ENCODE results near the gene SAMD7.
A peak's percentile ranks its signal among the peaks of the same experiment; 100 is the strongest.

Gene SAMD7

DNA sequence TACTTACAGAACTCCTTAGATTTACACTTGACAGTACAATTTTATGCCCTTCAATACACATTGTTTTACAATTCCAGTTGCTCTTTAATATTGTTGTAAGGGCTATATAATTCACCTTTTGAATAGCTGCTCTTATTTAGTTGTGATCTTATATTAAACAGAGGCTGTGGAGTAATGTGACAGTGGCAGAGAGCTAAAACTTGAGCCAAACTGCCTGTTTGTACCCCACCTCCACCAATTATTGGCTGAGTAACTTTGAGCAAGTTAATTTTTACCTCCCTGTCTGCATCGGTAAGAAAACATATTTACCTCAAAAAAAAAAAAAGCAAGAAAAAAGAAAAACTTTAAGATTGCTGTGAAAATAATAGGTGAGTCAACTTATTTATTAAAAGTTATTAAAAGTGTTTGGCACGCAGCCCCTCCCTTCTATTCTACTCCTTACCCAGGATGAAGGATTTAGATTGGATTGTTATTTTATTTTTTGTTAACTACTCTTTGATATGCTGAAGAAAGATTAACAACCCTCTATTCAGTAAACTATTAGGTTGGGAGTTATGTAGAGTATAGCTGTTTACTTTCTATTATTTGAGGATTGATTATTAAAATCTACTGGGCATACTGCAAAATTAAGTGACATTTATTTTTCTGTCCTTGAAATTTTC lies 57.0 kb downstream of the SAMD7 start:
- Histone ChIP-seq H3F3A (ENCODE audit: insufficient read depth, low read length) (no peaks in the 10 kb centered on the region), H3K27me3 (ENCODE audit: insufficient read depth, low read length) (no peaks in the 10 kb centered on the region), H3K4me2 (ENCODE audit: low read length) (peak overlapping the region; percentile 91), H4K20me1 (ENCODE audit: insufficient read depth, low read length) (no peaks in the 10 kb centered on the region), H3K4me1 (ENCODE audit: insufficient read depth, low read length, severe bottlenecking) (peaks cover 84% of the 10 kb centered on the region), H3K79me2 (ENCODE audit: insufficient read depth, low read length) (peaks cover 72% of the 10 kb centered on the region), H3K9me3 (ENCODE audit: low read length) (peaks cover 9% of the 10 kb centered on the region; the same call in 1 of the 2 replicates), H3K9me2 (ENCODE audit: low read depth, low read length) (no peaks in the 10 kb centered on the region), H3K4me3 (ENCODE audit: low read depth, low read length, poor library complexity, severe bottlenecking) (peak overlapping the region; percentile 90), H3K27ac (ENCODE audit: low read depth, low read length, poor library complexity, severe bottlenecking) (peak overlapping the region; percentile 91), H3K9ac (ENCODE audit: low read length) (peak overlapping the region; percentile 81), H3K36me3 (ENCODE audit: insufficient read depth, low read length) (peaks cover 63% of the 10 kb centered on the region), H2AFZ (ENCODE audit: low read length) (no peak overlapping the region)
- TF ChIP-seq CTCF (IDR thresholded peaks at IDR 0.05; ENCODE audit: low read length) = no peak
- TF ChIP-seq EZH2 (IDR thresholded peaks at IDR 0.05; ENCODE audit: borderline replicate concordance, low read length) = no peak

DNA sequence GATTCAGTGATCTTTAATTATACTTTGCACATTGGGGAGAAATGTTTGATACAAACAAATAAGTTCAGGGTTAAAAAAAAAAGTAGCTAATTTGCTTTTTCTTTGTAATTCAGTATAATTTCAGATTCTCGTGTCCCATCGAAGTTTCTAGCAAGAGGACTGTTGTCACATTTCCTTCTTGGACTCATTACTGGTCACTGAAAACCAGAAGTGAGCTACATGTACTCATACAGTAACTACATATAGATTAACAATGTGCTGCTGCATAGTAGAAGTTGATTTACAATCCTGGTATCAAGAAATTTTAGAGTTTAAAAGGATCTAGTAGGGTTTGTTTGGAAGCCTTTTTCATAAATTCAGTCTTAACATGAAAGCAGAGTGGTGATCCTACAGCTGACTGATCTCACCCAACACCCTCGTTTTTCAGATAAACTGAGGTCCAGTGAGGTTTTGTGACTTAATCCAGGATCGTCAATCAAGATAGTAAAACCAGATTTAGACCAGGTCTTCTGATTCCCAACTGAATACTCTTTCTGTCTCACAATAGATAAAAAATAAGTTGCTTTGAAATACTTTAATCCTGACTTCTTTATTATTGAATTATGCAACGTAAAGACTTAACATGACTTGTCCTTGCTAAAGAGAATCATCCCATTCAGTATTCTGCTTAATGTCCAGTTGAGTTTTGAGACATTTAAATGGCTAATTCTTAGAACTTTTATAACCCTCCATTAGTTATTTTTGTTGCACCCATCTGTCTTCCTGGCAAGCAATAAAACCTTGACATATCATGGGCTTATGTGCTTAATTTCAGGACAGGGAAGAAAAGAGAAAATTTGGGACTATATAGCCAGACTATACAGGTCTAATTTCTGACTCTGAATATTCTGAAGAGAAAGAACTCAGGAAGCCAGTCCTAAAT lies 58.1 kb downstream of the SAMD7 start:
- Histone ChIP-seq H3K9me2 (ENCODE audit: low read depth, low read length) (no peaks in the 10 kb centered on the region), H3K36me3 (ENCODE audit: insufficient read depth, low read length) (peaks cover 72% of the 10 kb centered on the region), H3F3A (ENCODE audit: insufficient read depth, low read length) (no peaks in the 10 kb centered on the region), H3K27me3 (ENCODE audit: insufficient read depth, low read length) (no peaks in the 10 kb centered on the region), H3K9ac (ENCODE audit: low read length) (peak overlapping the region; percentile 81), H3K79me2 (ENCODE audit: insufficient read depth, low read length) (peaks cover 83% of the 10 kb centered on the region), H3K4me3 (ENCODE audit: low read depth, low read length, poor library complexity, severe bottlenecking) (peak overlapping the region; percentile 90), H2AFZ (ENCODE audit: low read length) (no peak overlapping the region), H3K4me1 (ENCODE audit: insufficient read depth, low read length, severe bottlenecking) (peaks cover 84% of the 10 kb centered on the region), H4K20me1 (ENCODE audit: insufficient read depth, low read length) (0 out of 2 replicates have a peak, but pooled peaks cover 3% of the 10 kb centered on the region), H3K27ac (ENCODE audit: low read depth, low read length, poor library complexity, severe bottlenecking) (peak overlapping the region; percentile 91), H3K4me2 (ENCODE audit: low read length) (peak overlapping the region; percentile 91), H3K9me3 (ENCODE audit: low read length) (peaks cover 5% of the 10 kb centered on the region; the same call in 1 of the 2 replicates)
- TF ChIP-seq CTCF (IDR thresholded peaks at IDR 0.05; ENCODE audit: low read length) = no peak
- no peak for TF ChIP-seq EZH2 (IDR thresholded peaks at IDR 0.05; ENCODE audit: borderline replicate concordance, low read length)

DNA sequence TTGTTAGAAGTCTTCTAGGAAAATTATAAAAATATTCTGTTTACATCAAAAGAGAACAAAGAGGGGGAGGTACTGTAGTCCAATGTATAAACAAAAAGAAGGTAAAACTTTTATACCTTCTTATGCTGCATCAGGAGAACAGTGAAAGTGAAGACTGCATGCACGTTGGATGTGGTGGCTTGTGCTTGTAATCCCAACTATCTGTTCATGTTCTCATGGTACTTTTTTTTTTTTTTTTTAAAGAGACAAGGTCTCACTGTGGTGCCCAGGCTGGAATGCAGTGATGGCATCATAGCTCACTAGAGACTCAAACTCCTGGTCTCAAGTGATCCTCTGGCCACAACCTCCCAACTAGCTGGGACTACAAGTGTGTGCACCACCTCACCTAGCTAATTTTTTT lies 59.5 kb downstream of the SAMD7 start:
- Histone ChIP-seq H3K27ac (ENCODE audit: low read depth, low read length, poor library complexity, severe bottlenecking) (peak overlapping the region; percentile 91), H3F3A (ENCODE audit: insufficient read depth, low read length) (no peaks in the 10 kb centered on the region), H2AFZ (ENCODE audit: low read length) (no peak overlapping the region), H3K36me3 (ENCODE audit: insufficient read depth, low read length) (peaks cover 81% of the 10 kb centered on the region), H4K20me1 (ENCODE audit: insufficient read depth, low read length) (0 out of 2 replicates have a peak, but pooled peaks cover 3% of the 10 kb centered on the region), H3K9ac (ENCODE audit: low read length) (no peak overlapping the region), H3K4me3 (ENCODE audit: low read depth, low read length, poor library complexity, severe bottlenecking) (no peak overlapping the region), H3K79me2 (ENCODE audit: insufficient read depth, low read length) (peaks cover 97% of the 10 kb centered on the region), H3K4me1 (ENCODE audit: insufficient read depth, low read length, severe bottlenecking) (peaks cover 80% of the 10 kb centered on the region), H3K27me3 (ENCODE audit: insufficient read depth, low read length) (no peaks in the 10 kb centered on the region), H3K9me2 (ENCODE audit: low read depth, low read length) (no peaks in the 10 kb centered on the region), H3K9me3 (ENCODE audit: low read length) (no peaks in the 10 kb centered on the region), H3K4me2 (ENCODE audit: low read length) (peak overlapping the region; percentile 17; the same call in 1 of the 2 replicates)
- TF ChIP-seq CTCF (IDR thresholded peaks at IDR 0.05; ENCODE audit: low read length) (no peak), EZH2 (IDR thresholded peaks at IDR 0.05; ENCODE audit: borderline replicate concordance, low read length) (no peak)

Data from OCI-LY1 (cell line).